GM04503 (cell line): Measurements from ENCODE around the gene RABGAP1L.

Experiments used
- DNase-seq: peaks from one replicate; pipeline ENCODE4 v3.0.0-alpha.2; 2012; ENCODE audit warnings: low read depth

The RABGAP1L gene

DNA sequence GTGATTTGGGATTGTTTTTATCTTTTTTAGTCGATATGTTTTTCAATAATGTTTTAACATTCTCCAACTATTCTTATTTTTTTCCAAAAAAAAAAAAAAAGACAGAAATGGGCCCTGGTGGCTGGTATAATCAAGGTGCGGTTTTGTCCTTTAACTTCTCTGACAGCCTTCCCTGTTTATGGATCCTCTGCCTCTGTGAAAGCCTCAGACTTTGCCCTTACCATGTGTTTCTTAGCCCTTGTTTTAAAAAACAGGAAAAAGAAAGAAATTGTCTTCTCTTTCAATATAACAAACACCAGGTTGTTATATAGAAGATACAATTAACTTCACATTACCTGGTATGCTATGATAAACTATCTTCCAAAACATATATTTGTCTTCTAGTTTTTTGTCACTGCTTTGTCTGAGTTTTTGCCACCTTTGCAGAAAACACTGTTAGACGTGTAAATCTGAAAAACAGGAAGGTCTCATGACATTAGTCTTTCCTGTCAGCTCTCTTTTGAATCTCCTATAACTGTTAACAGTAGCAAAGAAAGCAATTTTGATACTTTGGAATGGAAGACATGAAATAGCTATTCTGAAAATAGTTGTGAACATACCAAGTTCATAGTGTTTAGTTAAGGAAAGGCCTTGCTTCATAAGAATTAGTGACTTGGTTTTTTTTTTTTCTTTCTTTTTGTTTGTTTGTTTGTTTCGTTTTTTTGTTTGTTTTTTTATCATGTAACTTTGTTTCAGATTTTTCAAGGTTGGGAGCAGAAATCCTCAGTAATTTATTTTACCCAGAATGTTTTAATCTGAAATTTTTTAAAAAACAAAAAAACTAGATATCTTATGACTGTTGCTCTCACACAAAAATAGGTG is 808.8 kb downstream of the RABGAP1L start:
- no peak for DNase-seq

DNA sequence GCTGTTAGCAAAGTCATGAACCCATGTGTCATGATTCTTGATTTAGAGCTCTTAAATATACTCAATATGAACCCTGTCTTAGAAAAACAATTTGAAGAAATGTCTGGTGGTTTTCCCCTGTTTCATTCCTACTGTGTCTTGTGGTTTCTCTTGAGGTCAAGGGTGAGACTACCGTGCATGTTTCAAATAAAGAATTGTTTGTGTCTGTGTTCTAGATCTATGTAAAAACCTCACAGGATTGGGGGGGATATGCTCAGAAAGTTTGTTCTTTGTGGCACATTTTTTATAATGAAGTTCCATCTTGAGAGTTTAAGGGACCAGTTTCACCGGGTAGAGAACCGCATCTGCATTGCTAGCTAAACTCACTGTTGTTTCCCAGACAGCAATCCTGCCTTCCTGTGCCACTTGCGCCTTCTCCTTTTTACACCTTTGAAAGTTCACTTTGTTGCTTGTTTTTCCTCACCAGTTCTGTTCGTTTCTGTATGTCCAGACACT is 809.5 kb downstream of the RABGAP1L start:
- no peak for DNase-seq

DNA sequence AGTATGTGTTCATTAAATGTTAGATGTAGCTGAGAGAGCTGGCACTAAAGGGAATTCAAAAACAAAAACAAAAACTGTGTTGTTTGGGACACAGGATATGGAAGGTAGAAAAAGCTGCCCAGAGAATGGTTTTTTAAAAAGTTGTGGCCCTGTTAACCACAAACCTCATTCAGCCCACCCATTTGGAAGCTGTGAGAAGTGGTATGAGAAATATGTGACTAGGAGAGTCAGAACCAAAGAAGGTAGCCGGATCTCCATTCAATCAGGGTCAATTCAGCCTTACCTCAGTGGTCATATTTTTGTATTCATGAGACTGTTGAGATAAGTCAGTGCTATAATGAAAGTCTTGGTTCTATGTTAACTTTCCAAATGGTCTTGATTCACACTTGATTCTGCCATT is 810.7 kb downstream of the RABGAP1L start:
- no peak for DNase-seq

DNA sequence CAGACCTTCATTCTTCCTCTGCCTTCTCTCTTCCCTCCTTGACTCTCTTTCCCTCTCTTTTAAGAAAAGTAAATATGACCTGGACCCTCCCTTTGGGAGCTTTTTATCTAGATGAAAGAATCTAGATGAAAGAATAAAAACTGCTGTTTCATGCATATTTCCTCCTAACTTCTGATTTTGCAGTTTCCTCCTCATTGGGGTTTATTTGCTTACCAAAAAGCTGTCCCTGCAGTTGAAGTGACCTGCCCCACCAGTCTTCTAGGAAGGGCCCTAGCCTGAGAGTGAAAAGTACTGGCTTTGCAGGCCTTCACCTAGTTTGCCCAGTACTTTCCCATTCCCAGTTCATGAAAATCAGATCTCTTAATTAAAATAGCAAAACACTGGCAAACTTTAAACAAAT is 812.1 kb downstream of the RABGAP1L start:
- no peak for DNase-seq

DNA sequence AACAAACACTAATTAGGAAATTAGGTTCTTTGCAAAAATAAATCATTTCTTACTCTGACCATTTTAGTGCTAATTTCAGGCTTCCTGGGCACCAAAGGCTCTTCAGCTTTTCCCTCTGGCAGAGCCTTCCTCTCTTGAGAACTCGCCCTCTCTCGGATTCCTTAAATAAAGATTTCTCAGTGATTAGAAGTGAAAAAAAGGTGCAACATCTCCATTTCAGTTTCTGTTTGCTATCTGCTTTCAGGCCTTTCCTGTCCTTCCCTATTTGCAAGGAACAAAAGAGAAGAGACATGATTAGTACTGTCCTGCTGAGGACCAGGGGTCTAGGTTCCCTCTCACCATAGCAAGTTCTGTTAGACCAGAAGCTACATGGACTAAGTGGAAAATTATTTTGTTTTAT is 812.6 kb downstream of the RABGAP1L start:
- no peak for DNase-seq

DNA sequence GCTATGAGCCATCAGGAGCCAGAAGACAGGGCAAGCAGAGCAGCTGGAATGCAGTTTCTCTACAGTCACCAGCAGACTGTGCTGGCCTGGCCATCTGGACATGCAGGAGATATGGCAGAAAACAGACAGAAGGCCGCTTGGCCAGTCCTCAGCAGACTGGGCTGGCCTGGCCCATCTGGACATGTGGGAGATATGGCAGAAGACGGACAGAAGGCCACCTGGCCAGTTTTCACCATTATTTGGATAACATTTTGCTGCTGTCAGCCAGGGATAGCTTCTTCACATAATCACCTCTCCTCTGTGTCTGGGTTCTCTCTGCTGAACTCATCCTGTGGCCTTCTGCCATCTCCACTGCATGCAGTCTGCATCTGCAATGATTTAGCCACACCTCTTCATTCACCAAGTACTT is 815.4 kb downstream of the RABGAP1L start:
- no peak for DNase-seq

DNA sequence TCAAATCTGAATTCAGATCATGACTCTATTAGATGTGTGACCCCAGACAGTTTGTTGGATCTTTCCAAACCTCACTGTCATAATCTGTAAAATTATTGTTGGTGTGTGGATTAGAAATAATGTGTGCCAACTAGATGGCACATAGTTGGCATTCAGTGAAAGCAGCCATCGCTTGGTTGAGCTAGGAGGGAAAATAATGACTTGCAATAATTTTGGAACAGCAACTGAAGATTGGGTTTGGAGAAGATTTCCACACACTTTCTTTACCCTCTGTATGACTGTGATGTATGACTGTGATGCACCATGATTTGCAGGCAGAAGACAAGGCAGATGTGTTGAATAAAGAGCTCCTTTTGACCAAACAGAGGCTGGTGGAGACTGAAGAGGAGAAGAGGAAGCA is 816.4 kb downstream of the RABGAP1L start:
- DNase-seq = no peak

DNA sequence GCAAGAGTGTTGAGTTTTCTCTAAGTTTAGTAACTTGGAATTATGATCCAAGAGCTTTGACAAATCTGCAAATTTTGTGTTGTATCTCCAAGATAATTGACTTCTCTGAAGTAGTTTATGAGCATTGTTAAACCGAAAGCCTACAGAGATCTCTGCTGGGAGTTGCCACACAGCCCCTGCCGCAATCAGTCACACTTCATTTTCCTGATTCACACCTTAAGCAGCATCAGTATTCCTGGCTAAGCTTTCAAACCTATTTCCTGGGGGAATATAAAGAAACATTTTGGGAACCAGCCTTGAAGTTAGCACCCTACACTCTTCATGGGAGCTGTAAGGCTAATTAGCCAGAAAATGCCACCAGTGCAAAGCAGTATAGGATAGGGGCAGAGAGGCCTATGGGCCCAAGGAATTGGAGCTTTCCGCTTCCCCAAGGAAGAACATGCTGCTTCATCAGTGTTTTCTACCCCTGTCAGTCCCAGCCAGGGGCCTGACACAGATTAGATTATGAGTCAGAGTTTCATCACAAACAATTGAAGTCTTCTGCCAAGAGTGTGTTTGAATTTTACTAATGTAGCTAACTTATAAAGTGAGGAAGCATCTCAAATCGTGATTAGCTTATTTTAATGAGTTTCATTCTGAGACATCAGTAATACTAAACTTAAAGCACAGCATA is 817.3 kb downstream of the RABGAP1L start:
- no peak for DNase-seq

DNA sequence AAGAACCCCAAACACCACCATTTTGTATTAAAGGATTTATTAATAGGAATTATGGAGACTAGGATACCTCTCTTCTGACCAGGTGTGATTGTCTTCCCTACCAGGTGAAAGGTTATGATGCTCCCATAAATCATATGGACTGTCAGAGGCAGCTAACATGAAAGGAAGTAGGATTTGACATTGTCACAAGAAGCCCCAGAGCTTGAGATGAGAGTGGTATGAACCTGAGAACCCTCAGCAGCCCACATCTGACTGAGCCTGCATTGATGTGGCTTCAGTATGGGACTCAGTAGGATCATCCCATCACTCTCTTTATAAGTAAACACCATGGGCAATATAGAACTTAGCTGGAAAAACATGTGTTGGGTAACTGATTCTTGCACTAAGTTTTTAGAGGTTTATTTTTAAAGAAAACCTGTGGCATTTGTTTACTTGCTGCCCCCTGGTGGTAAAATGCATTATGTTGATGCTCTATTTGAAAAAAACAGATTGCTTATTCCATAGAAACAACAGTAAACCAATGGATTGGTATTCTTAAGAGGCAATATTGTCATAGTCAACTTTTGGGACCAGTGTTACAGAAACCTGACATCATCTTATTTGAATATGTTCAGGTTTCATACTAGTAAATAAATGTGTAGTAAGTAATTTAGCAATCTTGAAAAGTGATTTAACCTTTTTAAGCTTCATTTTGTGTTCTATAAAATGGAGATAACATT is 823.8 kb downstream of the RABGAP1L start:
- DNase-seq = no peak

DNA sequence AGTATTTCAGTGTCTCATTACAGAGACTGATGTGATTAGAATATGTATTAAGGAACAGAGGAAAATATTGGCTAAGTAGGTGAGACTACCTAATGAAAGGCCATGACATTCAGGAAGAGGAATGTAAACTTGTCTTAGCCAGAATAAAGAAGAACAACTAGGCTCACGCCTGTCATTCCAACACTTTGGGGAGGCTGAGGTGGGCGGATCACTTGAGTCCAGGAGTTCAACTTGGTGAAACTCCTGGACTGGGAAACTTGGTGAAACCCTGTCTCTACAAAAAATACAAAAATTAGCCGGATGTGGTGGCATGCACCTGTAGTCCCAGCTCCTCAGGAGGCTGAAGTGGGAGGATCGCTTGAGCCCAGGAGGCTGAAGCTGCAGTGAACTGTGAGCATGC is 825.6 kb downstream of the RABGAP1L start:
- DNase-seq = no peak

DNA sequence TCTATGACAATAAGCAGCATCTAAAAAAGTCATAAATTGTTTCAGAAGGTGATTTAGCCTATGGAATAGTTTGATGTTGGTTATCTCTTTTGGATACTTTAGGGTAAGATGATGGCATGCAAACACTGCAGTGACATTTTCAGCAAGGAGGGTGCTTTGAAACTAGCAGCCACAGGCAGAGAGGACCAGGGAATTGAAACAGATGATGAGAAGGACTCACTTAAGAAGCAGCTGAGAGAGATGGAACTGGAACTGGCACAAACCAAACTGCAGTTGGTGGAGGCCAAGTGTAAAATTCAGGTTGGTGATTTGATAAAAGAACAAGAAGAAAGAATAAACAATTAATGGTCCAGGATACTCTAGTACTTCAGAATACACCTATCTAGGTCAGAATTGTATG is 829.2 kb downstream of the RABGAP1L start:
- no peak for DNase-seq

DNA sequence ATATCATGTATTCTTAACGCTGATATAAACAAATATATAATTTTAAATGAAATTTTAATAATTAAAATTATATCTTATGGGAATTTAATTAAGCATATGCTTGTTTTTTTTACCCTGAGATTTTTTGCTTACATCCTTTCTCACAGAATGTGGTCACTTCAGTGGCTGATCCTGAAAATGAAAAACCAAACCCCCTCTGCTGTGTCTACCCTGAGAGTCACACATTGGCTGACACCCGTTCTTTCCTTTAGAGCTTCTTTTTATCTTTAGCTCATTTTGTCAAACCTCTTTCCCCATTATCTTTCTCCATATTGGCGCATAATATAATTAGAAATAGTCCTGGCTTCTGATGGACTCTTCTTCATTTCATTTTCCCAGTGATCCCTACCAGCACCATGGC is 829.7 kb downstream of the RABGAP1L start:
- no peak for DNase-seq

DNA sequence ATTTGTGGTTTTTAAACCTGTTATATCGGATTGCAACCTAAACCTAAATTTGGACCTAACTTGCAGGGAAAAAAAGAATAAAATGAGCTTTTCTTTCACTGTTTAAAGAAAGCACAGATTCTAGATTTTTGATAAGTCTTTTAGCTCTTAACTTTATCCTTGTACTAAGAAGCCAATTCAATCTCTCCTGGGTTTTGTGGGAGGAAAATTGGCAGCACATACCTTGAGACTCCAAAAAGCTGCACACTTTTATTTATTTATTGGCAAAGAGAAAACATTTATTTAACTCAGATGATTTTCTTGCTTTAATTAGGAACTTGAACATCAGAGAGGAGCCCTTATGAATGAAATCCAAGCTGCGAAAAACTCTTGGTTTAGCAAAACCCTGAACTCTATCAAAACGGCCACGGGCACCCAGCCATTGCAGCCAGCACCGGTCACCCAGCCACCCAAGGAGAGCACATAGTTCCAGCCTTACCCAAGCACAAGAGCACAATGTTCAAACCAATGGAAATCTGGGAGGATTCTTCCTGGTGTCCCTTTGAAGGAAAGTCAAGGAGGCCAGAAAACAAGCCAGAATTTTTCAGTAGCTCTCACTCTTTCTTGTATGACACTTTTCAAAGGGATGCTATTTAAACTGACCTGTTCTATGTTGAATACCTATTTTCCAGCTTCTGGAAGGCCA is 830.4 kb downstream of the RABGAP1L start:
- DNase-seq = no peak

DNA sequence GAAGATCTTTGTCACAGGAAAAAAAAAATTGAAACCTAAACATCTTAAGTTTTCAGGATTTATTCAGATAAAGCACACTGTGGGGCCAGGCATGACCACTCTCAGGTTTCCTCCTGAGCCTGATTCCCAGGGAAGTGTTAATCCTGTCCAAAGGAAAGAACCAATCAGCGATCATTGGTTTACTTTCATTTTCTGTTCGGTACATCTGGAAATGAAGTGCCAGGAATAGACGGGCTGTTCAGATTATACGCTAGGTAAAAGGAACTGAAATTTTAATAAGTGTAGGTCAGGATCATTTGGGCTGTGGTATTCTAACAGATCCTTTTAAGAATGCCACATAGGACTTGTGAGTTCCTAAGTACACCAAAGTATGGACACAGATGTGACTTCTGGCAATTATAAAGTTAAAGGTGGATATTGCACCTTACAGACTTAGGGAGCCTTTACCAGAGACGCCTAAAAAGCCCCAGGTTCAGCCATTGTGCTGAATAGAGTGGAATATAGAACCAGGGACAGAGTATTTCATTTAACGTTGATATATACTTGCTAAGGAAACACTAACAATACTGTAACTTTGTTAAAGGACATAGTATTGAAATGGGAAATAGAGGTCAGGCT is 831.2 kb downstream of the RABGAP1L start:
- DNase-seq = no peak

DNA sequence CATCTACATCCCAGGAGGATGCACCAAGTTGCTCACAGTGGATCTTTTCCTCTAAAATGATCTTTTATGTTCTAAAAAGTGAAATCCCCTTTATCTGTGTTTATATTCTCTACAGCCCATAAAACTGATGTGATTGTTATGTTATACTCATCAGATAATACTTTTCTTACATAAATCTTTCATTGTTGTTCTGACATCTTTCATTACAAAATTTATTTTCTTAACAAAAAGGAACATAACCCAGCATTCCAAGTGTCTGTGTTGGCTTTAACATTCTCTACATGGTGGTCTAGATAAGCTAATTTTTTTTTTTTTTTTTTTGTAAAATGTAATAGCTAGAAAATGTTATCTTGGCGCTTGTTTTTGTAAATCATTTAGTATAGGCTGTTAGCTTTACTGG is 832.2 kb downstream of the RABGAP1L start:
- no peak for DNase-seq

DNA sequence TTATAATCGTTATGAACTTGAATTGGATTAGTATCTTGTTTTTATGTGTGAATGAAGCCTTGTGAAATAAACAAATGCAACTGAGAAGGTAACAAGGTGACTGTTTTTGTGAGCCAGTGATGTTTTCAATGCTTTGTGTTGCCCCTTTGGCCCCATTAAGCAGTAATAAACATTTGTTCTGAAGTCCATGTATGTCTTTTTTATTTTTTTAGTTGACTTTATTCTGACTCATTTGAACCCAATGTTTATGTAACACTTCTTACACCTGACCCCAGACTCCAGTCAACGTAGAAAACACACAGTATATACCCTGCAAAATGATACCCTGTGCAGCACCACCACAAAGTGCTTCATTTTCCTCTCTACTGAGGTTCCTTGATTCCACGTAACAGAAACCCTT is 835.8 kb downstream of the RABGAP1L start:
- no peak for DNase-seq

DNA sequence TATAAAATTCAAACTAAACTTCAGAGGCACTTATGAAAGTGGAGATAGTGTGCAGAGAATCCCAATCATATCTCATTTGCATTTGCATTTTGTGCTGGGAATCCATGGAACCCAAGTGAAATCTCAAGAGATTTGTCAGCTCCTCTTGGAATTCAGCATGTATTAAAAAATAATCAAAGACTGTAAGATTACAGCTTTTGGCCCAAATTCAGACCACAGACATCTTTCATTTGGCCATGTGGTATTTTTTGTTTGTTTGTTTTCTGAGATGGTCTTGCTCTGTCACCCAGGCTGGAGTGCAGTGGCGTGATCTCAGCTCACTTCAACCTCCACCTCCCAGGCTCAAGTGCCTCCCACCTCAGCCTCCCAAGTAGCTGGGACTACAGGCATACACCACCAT is 836.6 kb downstream of the RABGAP1L start:
- DNase-seq = peak; percentile 70

DNA sequence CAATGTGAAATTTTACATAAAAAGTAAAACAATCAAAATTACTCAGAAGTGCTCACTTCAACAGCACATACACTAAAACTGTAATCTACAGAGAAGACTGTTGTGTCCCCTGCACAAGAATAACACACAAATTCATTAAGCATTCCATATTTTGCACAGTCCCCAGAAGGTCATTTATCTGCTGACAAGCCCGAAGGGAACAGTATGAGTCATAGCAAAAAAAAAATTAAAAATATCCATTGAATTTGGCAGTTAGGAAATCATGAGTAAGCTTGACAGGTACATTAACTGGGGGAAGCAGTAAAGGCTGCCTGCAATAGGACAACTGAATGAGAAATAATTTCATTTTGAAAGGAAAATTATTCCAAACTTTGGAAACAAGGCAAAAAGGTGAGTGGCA is 837.2 kb downstream of the RABGAP1L start:
- DNase-seq = no peak

DNA sequence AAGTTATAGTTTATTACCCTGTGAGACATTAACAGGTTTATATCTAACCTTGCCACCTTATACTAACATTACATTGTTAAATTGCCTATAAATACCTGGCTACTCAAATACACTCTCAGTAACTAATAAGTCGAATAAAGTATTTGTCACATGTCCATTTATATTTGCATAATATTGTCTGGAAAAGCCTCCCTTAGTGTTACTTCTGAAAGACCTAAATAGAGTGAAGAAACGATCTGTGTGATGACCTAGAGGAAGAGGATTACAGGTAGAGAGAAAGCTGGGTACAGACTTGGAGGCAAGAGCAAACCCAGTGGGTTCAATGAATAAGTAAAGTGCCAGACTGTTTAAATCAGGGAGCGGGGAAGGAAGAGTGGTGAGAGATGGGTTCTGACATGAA is 837.7 kb downstream of the RABGAP1L start:
- no peak for DNase-seq

DNA sequence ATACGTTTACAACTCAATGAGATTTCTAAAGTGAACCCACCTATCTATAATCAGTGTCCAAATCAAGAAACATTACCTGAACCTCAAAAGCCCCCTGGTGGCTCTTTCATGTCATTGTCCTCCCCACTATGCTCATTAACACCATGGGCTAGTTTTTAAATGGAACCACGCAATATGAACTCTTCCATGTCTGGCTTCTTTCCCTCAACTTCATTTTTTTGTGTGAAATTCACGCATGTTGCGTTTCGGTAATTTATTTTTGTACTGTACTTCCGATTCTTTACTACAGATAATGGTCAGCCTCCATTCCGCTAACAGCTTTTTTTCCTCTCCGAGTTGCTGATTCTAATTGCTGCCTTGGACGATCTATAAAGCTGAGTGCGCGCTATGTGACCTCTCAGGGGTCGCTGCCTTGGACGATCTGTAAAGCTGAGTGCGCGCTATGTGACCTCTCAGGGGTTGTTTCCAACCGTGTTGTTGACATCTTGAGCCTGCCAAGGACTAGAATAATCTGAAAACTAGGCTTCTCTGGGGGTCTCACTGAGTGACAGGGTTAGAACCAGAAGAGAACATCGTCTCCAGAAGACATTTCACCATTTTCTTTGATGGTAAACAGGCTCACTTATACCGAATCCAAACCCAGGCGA is 839.4 kb downstream of the RABGAP1L start:
- DNase-seq = no peak

DNA sequence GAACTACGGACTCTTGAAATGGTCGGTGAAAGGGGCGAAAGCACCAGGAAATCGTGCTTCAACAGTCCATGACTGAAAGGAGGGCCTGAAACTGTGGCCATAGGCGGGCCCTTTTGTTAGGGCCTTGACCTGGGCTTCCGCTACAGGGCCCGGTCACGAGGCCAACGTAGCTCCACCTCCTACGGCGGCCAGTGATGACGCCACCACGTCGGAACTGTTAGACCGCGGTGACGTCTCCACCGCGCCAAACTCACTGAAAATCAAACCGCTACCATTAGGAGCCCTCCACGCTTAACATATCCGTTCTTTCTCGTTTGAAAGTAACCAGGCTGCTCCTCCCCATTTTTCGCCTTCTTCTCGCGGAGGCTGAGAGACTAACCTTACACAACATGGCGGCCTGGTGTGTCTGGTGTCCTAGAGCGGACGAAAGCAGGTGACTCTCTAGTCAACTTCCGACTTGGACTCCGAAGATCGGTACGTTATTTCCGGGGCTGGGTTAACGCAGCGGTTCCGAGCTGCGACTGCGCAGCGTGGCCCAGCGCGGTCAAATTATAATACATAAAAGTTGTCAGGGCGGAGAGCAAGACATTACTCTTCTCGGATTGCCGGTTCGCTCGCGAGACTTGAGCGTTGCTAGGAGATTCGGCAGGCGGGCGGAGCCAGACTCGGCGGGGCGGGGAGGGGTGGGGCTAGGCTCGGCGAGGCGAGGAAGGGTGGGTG is 840.1 kb downstream of the RABGAP1L start:
- DNase-seq = peak; percentile 97
